Suprapubic skin (tissue), 4 donors: Measurements from ENCODE around the gene GOSR1. TPM values are rescaled to one million over a fixed set of nuclear protein-coding genes. Genes with fewer than 3 reads are reported as not detected.
"Not testable (repeated sequence)": the region's sequence is repeated elsewhere in the genome, so short reads cannot be mapped to it uniquely, and the experiment has no call there.

Experiments used
- DNase-seq, 2 donors: peaks; one replicate each; pipeline ENCODE4 v3.0.0-alpha.2; 2019; ENCODE audit warnings: low spot score in 2 of 2
- H3K27ac ChIP-seq: fragments of 200-600 bp; sonication (generic); one replicate; pipeline ENCODE4 v1.5.1; 2019
- H3K27me3 ChIP-seq: fragments of 200-600 bp; sonication (generic); one replicate; pipeline ENCODE4 v1.5.1; 2019
- H3K36me3 ChIP-seq: fragments of 200-600 bp; sonication (generic); one replicate; pipeline ENCODE4 v1.5.1; 2019
- H3K4me1 ChIP-seq: fragments of 200-600 bp; sonication (generic); one replicate; pipeline ENCODE4 v1.5.1; 2019
- H3K4me3 ChIP-seq: fragments of 200-600 bp; sonication (generic); one replicate; pipeline ENCODE4 v1.5.1; 2019; ENCODE audit warnings: mild to moderate bottlenecking
- H3K9me3 ChIP-seq: fragments of 200-600 bp; sonication (generic); one replicate; pipeline ENCODE4 v1.5.1; 2019
- EP300 ChIP-seq: sonication (generic); formaldehyde crosslinking; IDR thresholded peaks from one replicate; pipeline ENCODE4 v1.6.1; 2017; ENCODE audit warnings: antibody characterized with exemption
- POLR2A ChIP-seq, 2 donors: fragments of 450-650 bp; IDR thresholded peaks; one replicate each; pipeline ENCODE4 v1.6.1; 2017; ENCODE audit warnings: antibody characterized with exemption in 2 of 2, mild to moderate bottlenecking in 2 of 2, moderate library complexity in 2 of 2
- POLR2AphosphoS5 ChIP-seq, 3 donors: sonication (generic); formaldehyde crosslinking; IDR thresholded peaks; one replicate each; pipeline ENCODE4 v1.6.1; 2017; ENCODE audit warnings: antibody characterized with exemption in 3 of 3
- WGBS: methylation state at CpG from one replicate; pipeline ENCODE4 v1.1.5; 2018; 5-methylcytosine and 5-hydroxymethylcytosine counted together
- total RNA-seq, 4 donors: library from RNA; depleted of rRNA; stranded (reverse); fragments of >200 nt; gene quantifications; one replicate each; pipeline ENCODE4 v1.1.0, GENCODE V29; 2016
- TF ChIP-seq, protein P1 (sequence below), 2 donors: fragments of 200-600 bp in 1 of 2; fragments of 450-650 bp in 1 of 2; sonication (generic) in 1 of 2; IDR thresholded peaks; one replicate each; pipeline ENCODE4 v1.5.1; 2016 to 2019; ENCODE audit warnings: antibody characterized with exemption in 2 of 2, mild to moderate bottlenecking in 1 of 2, moderate library complexity in 1 of 2

The GOSR1 gene
- total RNA-seq, 4 donors from 2014 or later = 24.0 to 54.2 (median 47.6) TPM

DNA sequence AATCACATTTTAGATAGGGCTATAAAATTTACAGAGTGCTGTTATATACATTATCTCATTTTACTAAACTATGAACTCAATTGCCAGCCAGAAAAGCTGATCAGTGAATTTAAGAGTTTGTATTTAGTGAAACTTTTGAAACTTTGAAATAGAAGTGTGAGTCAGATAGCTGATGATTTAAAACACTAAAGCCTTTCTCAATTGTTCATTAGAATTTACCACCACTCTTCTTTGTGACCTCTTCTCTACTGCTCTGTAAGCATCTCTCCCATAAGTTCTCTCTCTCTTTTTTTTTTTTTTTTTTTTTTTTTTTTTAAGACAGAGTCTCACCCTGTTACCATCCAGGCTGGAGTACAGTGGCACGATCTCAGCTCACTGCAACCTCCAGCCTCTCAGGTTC, 43.7 kb downstream of the GOSR1 start:
- 93% methylated on average over 1 of the region's 1 CpG for WGBS
- DNase-seq = no peak
- Histone ChIP-seq H3K9me3 (no peaks in the 10 kb centered on the region), H3K4me3 (no peak overlapping the region), H3K27me3 (no peaks in the 10 kb centered on the region), H3K27ac (no peak overlapping the region), H3K4me1 (peaks cover 8% of the 10 kb centered on the region), H3K36me3 (peaks cover 45% of the 10 kb centered on the region)
- TF ChIP-seq EP300 = no peak
- no peak for TF ChIP-seq POLR2A (IDR thresholded peaks at IDR 0.05)
- TF ChIP-seq, protein P1, sequence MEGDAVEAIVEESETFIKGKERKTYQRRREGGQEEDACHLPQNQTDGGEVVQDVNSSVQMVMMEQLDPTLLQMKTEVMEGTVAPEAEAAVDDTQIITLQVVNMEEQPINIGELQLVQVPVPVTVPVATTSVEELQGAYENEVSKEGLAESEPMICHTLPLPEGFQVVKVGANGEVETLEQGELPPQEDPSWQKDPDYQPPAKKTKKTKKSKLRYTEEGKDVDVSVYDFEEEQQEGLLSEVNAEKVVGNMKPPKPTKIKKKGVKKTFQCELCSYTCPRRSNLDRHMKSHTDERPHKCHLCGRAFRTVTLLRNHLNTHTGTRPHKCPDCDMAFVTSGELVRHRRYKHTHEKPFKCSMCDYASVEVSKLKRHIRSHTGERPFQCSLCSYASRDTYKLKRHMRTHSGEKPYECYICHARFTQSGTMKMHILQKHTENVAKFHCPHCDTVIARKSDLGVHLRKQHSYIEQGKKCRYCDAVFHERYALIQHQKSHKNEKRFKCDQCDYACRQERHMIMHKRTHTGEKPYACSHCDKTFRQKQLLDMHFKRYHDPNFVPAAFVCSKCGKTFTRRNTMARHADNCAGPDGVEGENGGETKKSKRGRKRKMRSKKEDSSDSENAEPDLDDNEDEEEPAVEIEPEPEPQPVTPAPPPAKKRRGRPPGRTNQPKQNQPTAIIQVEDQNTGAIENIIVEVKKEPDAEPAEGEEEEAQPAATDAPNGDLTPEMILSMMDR (IDR thresholded peaks at IDR 0.05) = no peak
- TF ChIP-seq POLR2AphosphoS5 (IDR thresholded peaks at IDR 0.05) = no peak

DNA sequence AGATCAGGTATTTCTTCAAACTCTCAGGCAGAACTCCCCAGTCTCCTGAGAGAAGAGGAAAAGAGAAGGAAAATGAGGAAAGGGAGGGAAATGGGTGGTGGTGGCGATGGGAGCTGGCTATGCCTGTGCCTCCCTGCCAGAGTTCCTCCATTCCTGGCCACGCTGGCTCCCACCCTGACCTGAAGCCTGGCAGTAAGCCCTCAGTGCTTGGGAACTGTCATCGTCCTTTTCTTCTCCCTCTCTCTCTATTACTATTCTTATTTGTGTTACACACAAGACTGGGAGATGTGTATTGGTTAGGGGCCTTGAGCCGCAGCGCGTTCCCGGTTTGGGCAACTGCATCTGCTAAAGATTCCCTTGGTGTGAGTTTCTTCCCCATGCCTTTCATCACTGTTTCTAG, 44.6 kb downstream of the GOSR1 start:
- Histone ChIP-seq H3K4me1 (peaks cover 8% of the 10 kb centered on the region), H3K4me3 (no peak overlapping the region), H3K27ac (no peak overlapping the region), H3K9me3 (no peaks in the 10 kb centered on the region), H3K36me3 (peaks cover 40% of the 10 kb centered on the region), H3K27me3 (no peaks in the 10 kb centered on the region)
- DNase-seq = no peak
- TF ChIP-seq, protein P1 (IDR thresholded peaks at IDR 0.05) = no peak
- TF ChIP-seq EP300 (no peak), POLR2AphosphoS5 (IDR thresholded peaks at IDR 0.05) (no peak), POLR2A (IDR thresholded peaks at IDR 0.05) (no peak)
- WGBS = 91% methylated on average over 7 of the region's 7 CpGs

DNA sequence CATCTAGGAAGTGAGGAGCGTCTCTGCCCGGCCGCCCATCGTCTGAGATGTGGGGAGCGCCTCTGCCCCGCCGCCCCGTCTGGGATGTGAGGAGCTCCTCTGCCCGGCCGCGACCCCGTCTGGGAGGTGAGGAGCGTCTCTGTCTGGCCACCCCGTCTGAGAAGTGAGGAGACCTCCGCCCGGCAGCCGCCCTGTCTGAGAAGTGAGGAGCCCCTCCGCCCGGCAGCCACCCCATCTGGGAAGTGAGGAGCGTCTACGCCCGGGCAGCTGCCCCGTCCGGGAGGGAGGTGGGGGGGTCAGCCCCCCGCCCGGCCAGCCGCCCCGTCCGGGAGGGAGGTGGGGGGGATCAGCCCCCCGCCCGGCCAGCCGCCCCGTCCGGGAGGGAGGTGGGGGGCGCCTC, 46.0 kb downstream of the GOSR1 start:
- 99% methylated on average over 15 of the region's 35 CpGs for WGBS
- H3K4me1 ChIP-seq, H3K9me3 ChIP-seq, H3K27me3 ChIP-seq, H3K27ac ChIP-seq, H3K4me3 ChIP-seq, DNase-seq: not testable (repeated sequence)
- peaks cover 37% of the 10 kb centered on the region for H3K36me3 ChIP-seq

DNA sequence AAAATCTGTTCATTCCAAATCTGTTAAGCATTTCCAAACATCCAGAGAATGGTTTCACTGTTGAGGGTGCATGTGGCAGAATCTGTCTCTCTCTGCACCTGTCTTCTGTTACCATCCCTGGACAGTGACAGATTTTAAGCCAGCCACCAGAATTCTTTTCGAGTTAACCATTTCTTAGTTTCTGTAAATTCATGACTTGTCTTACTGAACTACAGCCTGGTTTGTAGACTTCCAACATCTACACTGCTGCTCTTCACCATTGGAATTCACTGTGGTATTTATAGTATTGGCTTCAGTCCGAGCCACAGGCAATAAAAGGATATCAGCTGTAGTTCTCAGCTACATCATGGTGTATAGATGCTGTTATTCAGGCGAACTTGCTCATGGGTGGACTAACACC, 47.6 kb downstream of the GOSR1 start:
- Histone ChIP-seq H3K4me1 (peaks cover 5% of the 10 kb centered on the region), H3K27ac (no peak overlapping the region), H3K27me3 (no peaks in the 10 kb centered on the region), H3K36me3 (peaks cover 37% of the 10 kb centered on the region), H3K9me3 (no peaks in the 10 kb centered on the region), H3K4me3 (no peak overlapping the region)
- DNase-seq = no peak
- WGBS = 69% methylated on average over 3 of the region's 3 CpGs
- TF ChIP-seq EP300 (no peak), POLR2AphosphoS5 (IDR thresholded peaks at IDR 0.05) (no peak), POLR2A (IDR thresholded peaks at IDR 0.05) (no peak)
- TF ChIP-seq, protein P1 (IDR thresholded peaks at IDR 0.05) = no peak

DNA sequence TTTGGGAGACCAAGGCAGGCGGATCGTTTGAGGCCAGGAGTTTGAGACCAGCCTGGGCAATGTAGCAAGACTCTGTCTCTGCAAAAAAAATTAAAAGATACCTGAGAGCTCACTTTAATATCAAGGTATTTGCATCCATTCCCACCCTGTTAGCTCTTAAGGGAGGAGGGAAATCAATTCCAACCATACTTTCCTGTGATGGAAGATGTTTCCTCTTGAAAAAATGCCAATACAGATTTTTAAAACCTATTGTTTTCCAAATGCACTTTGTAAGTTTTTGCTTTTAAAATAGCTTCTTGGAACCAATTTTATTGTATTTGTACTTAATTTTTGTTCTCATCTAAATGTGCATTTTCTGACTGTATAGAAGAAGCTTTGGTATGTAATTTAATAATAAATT, 49.2 kb downstream of the GOSR1 start:
- Histone ChIP-seq H3K27me3 (no peaks in the 10 kb centered on the region), H3K36me3 (peaks cover 31% of the 10 kb centered on the region), H3K27ac (no peak overlapping the region), H3K4me1 (no peaks in the 10 kb centered on the region), H3K9me3 (no peaks in the 10 kb centered on the region), H3K4me3 (no peak overlapping the region)
- TF ChIP-seq, protein P1 (IDR thresholded peaks at IDR 0.05) = no peak
- TF ChIP-seq POLR2A (IDR thresholded peaks at IDR 0.05) (no peak), POLR2AphosphoS5 (IDR thresholded peaks at IDR 0.05) (no peak), EP300 (no peak)
- DNase-seq = no peak
- WGBS = 95% methylated on average over 2 of the region's 2 CpGs

DNA sequence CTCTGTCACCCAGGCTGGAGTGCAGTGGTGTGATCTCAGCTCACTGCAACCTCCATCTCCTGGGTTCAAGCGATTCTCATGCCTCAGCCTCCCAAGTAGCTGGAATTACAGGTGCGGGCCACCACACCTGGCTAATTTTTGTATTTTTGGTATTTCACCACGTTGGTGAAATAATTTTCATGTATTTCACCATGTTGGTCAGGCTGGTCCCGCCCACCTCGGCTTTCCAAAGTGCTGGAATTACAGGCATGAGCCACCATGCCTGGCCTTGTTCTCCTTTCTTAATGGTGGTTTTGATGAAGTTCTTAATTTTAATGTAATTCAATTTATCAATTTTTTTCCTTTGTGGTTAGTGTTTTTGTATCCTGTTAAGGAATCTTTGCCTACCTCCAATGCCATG, 51.5 kb downstream of the GOSR1 start:
- not testable (repeated sequence) for H3K9me3 ChIP-seq, H3K36me3 ChIP-seq, H3K27me3 ChIP-seq, H3K4me1 ChIP-seq, H3K4me3 ChIP-seq, DNase-seq, H3K27ac ChIP-seq
- WGBS = 92% methylated on average over 5 of the region's 5 CpGs
